Measurements from ENCODE around the gene WDFY4.

WDFY4 gene

DNA sequence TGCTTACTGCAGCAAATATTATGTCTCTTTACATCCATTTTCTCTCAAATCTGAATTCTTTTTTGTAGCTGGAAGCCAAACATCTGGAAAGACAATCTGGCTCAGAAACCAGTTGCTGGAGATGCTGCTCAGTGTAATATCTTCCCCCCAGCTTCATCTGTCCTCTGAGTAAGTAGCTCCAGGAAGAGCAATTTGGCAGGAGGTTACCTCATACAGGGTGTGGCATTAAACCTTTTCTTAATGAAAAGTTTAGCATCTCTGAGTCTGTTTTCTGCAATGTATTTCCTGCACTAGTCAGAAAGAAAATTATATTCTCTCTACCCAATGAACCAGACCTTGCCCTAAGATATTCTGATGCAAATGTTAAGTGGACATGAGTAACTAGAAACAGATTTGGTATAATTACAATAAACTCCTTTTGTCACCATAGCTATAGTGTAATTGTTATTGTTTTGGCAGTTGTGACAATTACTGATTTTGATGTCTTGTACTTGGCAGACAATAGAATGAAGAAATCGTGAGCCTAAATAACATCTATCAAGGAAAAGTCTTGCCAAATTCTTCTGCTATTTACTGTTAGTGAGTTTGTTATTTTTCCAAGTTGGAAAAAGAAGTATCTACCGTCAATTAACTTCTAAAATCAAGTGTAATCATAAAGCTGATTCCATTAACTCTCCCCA lies 123.3 kb downstream of the WDFY4 start:
- TF ChIP-seq, protein P1, sequence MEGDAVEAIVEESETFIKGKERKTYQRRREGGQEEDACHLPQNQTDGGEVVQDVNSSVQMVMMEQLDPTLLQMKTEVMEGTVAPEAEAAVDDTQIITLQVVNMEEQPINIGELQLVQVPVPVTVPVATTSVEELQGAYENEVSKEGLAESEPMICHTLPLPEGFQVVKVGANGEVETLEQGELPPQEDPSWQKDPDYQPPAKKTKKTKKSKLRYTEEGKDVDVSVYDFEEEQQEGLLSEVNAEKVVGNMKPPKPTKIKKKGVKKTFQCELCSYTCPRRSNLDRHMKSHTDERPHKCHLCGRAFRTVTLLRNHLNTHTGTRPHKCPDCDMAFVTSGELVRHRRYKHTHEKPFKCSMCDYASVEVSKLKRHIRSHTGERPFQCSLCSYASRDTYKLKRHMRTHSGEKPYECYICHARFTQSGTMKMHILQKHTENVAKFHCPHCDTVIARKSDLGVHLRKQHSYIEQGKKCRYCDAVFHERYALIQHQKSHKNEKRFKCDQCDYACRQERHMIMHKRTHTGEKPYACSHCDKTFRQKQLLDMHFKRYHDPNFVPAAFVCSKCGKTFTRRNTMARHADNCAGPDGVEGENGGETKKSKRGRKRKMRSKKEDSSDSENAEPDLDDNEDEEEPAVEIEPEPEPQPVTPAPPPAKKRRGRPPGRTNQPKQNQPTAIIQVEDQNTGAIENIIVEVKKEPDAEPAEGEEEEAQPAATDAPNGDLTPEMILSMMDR (IDR thresholded peaks at IDR 0.05; ENCODE audit: borderline replicate concordance, insufficient read depth, low read depth, low read length): no peak
- no peak overlapping the region for H3K4me3 ChIP-seq (ENCODE audit: low read depth, low read length)

DNA sequence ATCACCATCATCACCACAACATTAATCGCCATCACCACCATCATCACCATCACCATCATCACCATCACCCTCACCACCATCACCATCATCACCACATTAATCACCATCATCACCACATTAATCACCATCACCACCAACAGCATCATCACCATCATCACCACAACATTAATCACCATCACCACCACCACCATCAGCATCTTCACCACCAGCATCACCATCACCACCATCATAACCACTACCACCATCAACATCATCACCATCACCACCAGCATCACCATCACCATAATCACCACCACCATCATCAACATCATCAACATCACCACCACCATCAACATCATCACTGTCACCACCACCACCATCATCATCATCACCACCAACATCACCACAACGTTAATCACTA lies 124.6 kb downstream of the WDFY4 start:
- H3K4me3 ChIP-seq (ENCODE audit: low read depth, low read length): no peak overlapping the region
- TF ChIP-seq, protein P1 (IDR thresholded peaks at IDR 0.05; ENCODE audit: borderline replicate concordance, insufficient read depth, low read depth, low read length): no peak

DNA sequence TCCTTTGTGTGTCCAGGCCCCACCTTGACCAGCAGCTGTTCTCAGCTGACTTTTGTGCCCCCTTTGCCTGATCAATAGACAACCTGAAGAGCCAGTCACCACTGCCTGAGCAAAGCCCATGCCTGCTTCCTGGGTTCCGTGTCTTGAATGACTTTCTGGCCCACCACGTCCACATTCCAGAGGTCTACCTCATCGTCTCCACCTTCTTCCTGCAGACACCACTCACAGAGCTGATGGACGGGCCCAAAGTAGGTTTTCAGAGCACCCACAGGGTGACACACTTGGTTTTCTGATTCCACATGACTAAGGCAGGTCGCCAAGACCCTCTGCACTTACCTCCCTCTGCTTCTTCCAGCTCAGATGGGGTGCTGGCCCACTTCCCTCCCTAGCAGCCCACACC lies 126.8 kb downstream of the WDFY4 start:
- H3K4me3 ChIP-seq (ENCODE audit: low read depth, low read length): no peak overlapping the region
- TF ChIP-seq, protein P1 (IDR thresholded peaks at IDR 0.05; ENCODE audit: borderline replicate concordance, insufficient read depth, low read depth, low read length): no peak

DNA sequence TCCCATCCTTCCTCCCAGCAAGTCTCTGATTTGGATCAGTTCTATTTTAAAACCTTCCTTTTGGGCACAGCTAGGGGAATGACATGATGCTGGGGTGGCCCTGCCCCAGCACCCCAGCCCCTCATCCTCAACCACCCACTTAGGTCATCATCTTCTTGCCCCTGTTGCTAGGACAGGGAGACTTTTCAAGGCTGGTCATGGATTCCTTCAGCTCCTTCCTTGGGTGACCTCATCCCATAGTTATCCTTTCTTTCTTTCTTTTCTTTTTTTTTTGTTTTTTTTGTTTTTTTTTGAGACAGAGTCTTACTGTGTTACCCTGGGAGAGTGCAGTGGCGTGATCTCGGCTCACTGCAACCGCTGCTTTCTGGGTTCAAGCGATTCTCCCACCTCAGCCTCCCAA lies 127.2 kb downstream of the WDFY4 start:
- TF ChIP-seq, protein P1 (IDR thresholded peaks at IDR 0.05; ENCODE audit: borderline replicate concordance, insufficient read depth, low read depth, low read length): no peak
- H3K4me3 ChIP-seq (ENCODE audit: low read depth, low read length): no peak overlapping the region

DNA sequence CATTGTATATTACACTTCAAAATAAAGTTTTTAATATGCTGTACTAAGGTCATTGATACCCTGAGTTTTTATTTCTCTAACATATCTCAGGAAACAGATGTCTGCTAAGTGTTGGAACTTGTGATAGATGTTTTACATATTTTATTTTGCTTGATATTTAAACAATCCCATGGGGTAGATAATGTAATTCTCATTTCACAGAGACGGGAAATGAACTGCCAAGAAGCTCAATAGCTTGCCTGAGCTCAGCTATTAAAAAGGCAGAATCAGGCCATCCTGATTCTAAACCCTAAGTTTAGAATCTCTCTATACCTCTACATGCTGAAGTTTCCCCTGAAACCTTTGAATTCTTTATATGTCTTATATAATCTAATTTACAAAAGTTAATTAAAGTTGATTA lies 128.6 kb downstream of the WDFY4 start:
- no peak overlapping the region for H3K4me3 ChIP-seq (ENCODE audit: low read depth, low read length)
- TF ChIP-seq, protein P1 (IDR thresholded peaks at IDR 0.05; ENCODE audit: borderline replicate concordance, insufficient read depth, low read depth, low read length): no peak

DNA sequence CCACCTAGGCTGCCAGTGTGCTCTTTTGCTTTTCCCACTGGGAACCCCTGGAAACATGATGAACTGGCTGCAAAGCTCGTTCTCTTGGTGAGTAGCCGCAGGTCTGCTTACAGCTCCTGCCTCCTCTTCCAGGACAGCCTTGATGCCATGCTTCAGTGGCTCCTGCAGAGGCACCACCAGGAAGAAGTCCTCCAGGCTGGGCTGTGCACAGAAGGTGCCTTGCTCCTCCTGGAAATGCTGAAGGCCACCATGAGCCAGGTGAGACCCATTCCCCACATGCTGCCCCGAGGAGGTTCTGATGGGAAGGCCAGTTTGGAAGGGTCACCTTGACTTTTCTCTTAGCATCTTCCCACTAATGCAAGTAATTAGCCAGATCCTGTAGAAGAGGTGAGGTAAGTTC lies 129.2 kb downstream of the WDFY4 start:
- TF ChIP-seq, protein P1 (IDR thresholded peaks at IDR 0.05; ENCODE audit: borderline replicate concordance, insufficient read depth, low read depth, low read length): no peak
- H3K4me3 ChIP-seq (ENCODE audit: low read depth, low read length): no peak overlapping the region

DNA sequence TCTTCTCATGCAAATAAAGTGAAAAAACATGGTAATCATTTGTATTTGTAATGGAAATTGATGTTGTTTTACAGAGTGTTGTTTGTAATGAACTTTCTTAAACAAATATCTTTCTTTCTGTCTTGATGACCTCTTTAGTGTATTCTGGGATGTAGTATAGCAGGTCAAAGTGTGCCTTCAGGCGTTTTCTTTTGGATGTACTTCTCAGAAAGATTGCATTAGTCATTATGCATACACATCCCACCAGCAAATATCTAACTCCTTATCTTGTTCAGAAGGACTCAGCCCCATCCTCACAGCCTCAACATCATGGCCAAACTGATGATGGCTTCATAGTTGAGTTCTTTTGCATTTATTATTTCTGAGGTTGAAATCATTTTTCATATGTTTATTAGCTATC lies 130.3 kb downstream of the WDFY4 start:
- TF ChIP-seq, protein P1 (IDR thresholded peaks at IDR 0.05; ENCODE audit: borderline replicate concordance, insufficient read depth, low read depth, low read length): no peak
- no peak overlapping the region for H3K4me3 ChIP-seq (ENCODE audit: low read depth, low read length)

Measured in GM12875 (cell line).